Mammary epithelial cell (primary cell): ENCODE data around the gene NXPH2.

Experiments used
- EZH2 ChIP-seq: IDR thresholded peaks from 2 replicates; pipeline ENCODE4 v1.6.1; 2012; ENCODE audit warnings: low read length, inconsistent platforms, borderline replicate concordance
- TF ChIP-seq, protein P1 (sequence below), 2 donors: IDR thresholded peaks in 1 of 2; conservative IDR thresholded peaks in 1 of 2; 2 replicates each; pipeline ENCODE4 v1.5.1; 2011 to 2012; ENCODE audit warnings: inconsistent platforms in 2 of 2, low read length in 2 of 2, mild to moderate bottlenecking in 2 of 2, control low read depth in 1 of 2, low read depth in 1 of 2; ENCODE audit not compliant: insufficient read depth in 1 of 2; ENCODE audit errors: extremely low read depth in 1 of 2

- TF ChIP-seq EZH2: no peak
- TF ChIP-seq, protein P1, sequence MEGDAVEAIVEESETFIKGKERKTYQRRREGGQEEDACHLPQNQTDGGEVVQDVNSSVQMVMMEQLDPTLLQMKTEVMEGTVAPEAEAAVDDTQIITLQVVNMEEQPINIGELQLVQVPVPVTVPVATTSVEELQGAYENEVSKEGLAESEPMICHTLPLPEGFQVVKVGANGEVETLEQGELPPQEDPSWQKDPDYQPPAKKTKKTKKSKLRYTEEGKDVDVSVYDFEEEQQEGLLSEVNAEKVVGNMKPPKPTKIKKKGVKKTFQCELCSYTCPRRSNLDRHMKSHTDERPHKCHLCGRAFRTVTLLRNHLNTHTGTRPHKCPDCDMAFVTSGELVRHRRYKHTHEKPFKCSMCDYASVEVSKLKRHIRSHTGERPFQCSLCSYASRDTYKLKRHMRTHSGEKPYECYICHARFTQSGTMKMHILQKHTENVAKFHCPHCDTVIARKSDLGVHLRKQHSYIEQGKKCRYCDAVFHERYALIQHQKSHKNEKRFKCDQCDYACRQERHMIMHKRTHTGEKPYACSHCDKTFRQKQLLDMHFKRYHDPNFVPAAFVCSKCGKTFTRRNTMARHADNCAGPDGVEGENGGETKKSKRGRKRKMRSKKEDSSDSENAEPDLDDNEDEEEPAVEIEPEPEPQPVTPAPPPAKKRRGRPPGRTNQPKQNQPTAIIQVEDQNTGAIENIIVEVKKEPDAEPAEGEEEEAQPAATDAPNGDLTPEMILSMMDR (conservative IDR thresholded peaks at IDR 0.05 in 1 of 2, IDR thresholded peaks at IDR 0.05 in 1 of 2; ENCODE audit: extremely low read depth in 1 of 2, insufficient read depth in 1 of 2, low read depth in 1 of 2, low read length in 2 of 2): no peak
These were observed 60.0 kb downstream of the NXPH2 start for GRCh38 chr2:138720035-138720838.
